Measurements from ENCODE around the gene RASSF5. TPM values are rescaled to one million over a fixed set of nuclear protein-coding genes. Genes with fewer than 3 reads are reported as not detected.
A peak's percentile ranks its signal among the peaks of the same experiment; 100 is the strongest.

Gene RASSF5
- total and polyA plus RNA-seq, 10 of the 15 experiments (the other 5 are each of a cell fraction or from before 2014, with no cell fraction given) = 14.0 to 89.6 (median 68.9) TPM

DNA sequence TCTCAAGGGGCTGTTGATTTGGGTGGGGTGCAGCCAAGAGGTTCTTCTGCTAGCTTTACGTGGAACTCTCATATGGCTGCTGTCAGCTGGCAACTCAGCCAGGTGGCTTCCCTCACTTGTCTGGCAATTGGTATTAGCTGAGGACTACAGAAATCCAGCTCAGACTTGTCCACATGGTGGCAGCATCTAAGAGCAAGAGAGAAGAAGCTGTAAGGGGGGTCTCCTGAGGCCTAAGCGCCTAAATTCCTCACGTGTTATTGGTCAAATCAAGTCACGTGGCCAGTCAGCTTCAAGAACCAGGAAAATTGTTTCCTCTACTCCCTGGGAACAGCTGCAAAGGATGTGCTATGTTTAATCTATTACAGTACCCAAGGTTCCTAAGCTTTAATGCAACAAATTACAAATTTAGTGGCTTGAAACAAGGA is 123.8 kb downstream of the RASSF5 start (continued):
- TF ChIP-seq, protein P1, sequence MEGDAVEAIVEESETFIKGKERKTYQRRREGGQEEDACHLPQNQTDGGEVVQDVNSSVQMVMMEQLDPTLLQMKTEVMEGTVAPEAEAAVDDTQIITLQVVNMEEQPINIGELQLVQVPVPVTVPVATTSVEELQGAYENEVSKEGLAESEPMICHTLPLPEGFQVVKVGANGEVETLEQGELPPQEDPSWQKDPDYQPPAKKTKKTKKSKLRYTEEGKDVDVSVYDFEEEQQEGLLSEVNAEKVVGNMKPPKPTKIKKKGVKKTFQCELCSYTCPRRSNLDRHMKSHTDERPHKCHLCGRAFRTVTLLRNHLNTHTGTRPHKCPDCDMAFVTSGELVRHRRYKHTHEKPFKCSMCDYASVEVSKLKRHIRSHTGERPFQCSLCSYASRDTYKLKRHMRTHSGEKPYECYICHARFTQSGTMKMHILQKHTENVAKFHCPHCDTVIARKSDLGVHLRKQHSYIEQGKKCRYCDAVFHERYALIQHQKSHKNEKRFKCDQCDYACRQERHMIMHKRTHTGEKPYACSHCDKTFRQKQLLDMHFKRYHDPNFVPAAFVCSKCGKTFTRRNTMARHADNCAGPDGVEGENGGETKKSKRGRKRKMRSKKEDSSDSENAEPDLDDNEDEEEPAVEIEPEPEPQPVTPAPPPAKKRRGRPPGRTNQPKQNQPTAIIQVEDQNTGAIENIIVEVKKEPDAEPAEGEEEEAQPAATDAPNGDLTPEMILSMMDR (IDR thresholded peaks at IDR 0.05 in 2 of 3, conservative IDR thresholded peaks at IDR 0.05 in 1 of 3; ENCODE audit: control insufficient read depth in 2 of 3, extremely low read depth in 1 of 3, insufficient read depth in 1 of 3, low read depth in 3 of 3, low read length in 3 of 3) = peak; percentile 50 to 63 (median 57); a peak in 5 of 6 replicates
- peak; percentile 91 for TF ChIP-seq RAD51 (IDR thresholded peaks at IDR 0.05)
- TF ChIP-seq RAD21 (IDR thresholded peaks at IDR 0.05; ENCODE audit: insufficient read depth, low read depth, low read length) = peak; percentile 71
- TF ChIP-seq SMC3 (IDR thresholded peaks at IDR 0.05; ENCODE audit: borderline replicate concordance, low read length) = peak; percentile 58; the same call in 1 of the 2 replicates
- peak; percentile 83 for TF ChIP-seq PKNOX1 (IDR thresholded peaks at IDR 0.05)
- TF ChIP-seq PBX3 (IDR thresholded peaks at IDR 0.05; ENCODE audit: insufficient replicate concordance, low read depth, low read length) = peak; percentile 88
- TF ChIP-seq BHLHE40 (IDR thresholded peaks at IDR 0.05; ENCODE audit: borderline replicate concordance in 1 of 2, low read depth in 2 of 2, low read length in 1 of 2) = peak in 1 of 2 experiments; percentile 52; a peak in 1 of 4 replicates
- TF ChIP-seq CHD4 (IDR thresholded peaks at IDR 0.05) = no peak
- no peak for TF ChIP-seq ZNF384 (IDR thresholded peaks at IDR 0.05; ENCODE audit: borderline replicate concordance, low read depth, low read length)
